T-cell (primary cell): ENCODE measurements around the gene UMAD1. TPM values are rescaled to one million over a fixed set of nuclear protein-coding genes. Genes with fewer than 3 reads are reported as not detected.

Experiments used
- ATAC-seq, 4 experiments: fragments of 200-7000 bp in 3 of 4; fragments of 150-1000 bp in 1 of 4; cut with Tn5 transposase; replicated peaks in 1 of 4; 1 replicate in 3 of 4; 2 replicates in 1 of 4; pipeline ENCODE4 v1.10.0; 2021; ENCODE audit warnings: moderate library complexity in 3 of 4, mild to moderate bottlenecking in 2 of 4, moderate number of reproducible peaks in 1 of 4
- CTCF ChIA-PET, 2 donors: fragments of 300-600 bp; sonication (Branson Sonifier 250); formaldehyde crosslinking; loops; one replicate each; lab custom pipeline; 2022; ENCODE audit warnings: antibody characterized with exemption in 2 of 2; lab: Charles Lee
- POLR2A ChIA-PET, 2 donors: fragments of 300-600 bp; sonication (Branson Sonifier 250); formaldehyde crosslinking; loops; one replicate each; lab custom pipeline; 2022; ENCODE audit warnings: antibody characterized with exemption in 2 of 2; lab: Charles Lee
- DNase-seq, 35 experiments: peaks; one replicate each; pipeline versions ENCODE4 v3.0.0 to v3.0.0-alpha.2; 2013 to 2023
- H3K27ac ChIP-seq: one replicate; pipeline ENCODE4 v1.5.1; 2013; ENCODE audit warnings: low read length
- H3K27me3 ChIP-seq, 2 experiments: replicated peaks in 1 of 2; 1 replicate in 1 of 2; 2 replicates in 1 of 2; pipeline versions ENCODE4 v1.6.1 to v1.7.0; 2013; ENCODE audit warnings: low read length in 1 of 2, mixed read lengths in 1 of 2; ENCODE audit not compliant: control insufficient read depth in 2 of 2, insufficient read depth in 2 of 2; ENCODE audit errors: extremely low read depth in 1 of 2
- H3K36me3 ChIP-seq, 2 donors: 1 replicate in 1 of 2; 2 replicates in 1 of 2; pipeline versions ENCODE4 v1.6.1 to v1.7.0; 2013; ENCODE audit warnings: low read length in 1 of 2; ENCODE audit not compliant: control insufficient read depth in 2 of 2, insufficient read depth in 1 of 2; ENCODE audit errors: extremely low read depth in 1 of 2
- H3K4me1 ChIP-seq, 2 experiments: 1 replicate in 1 of 2; 2 replicates in 1 of 2; pipeline versions ENCODE4 v1.6.1 to v1.7.0; 2013; ENCODE audit warnings: low read length in 2 of 2, mixed read lengths in 1 of 2; ENCODE audit not compliant: insufficient read depth in 2 of 2, control insufficient read depth in 1 of 2; ENCODE audit errors: extremely low read depth in 1 of 2
- H3K4me3 ChIP-seq, 2 donors: 1 replicate in 1 of 2; 2 replicates in 1 of 2; pipeline versions ENCODE4 v1.5.1 to v1.7.0; 2013; ENCODE audit warnings: mild to moderate bottlenecking in 2 of 2, low read length in 1 of 2, moderate library complexity in 1 of 2; ENCODE audit not compliant: control insufficient read depth in 1 of 2; ENCODE audit errors: extremely low read depth in 1 of 2
- H3K9me3 ChIP-seq: 2 replicates; pipeline ENCODE4 v1.7.0; 2013
- H3K27ac Mint-ChIP-seq, 2 donors: one replicate each; pipeline ENCODE4 v1.8.0; 2020 to 2021; ENCODE audit warnings: mild to moderate bottlenecking in 2 of 2, mixed read lengths in 2 of 2
- H3K27me3 Mint-ChIP-seq, 2 donors: one replicate each; pipeline ENCODE4 v1.8.0; 2021 to 2022; ENCODE audit warnings: mixed read lengths in 2 of 2
- H3K36me3 Mint-ChIP-seq: one replicate; pipeline ENCODE4 v1.8.0; 2021; ENCODE audit warnings: mixed read lengths
- H3K4me1 Mint-ChIP-seq, 3 donors: one replicate each; pipeline ENCODE4 v1.8.0; 2020 to 2022; ENCODE audit warnings: mixed read lengths in 3 of 3, mild to moderate bottlenecking in 1 of 3
- H3K4me3 Mint-ChIP-seq, 3 donors: one replicate each; pipeline ENCODE4 v1.8.0; 2020 to 2022; ENCODE audit warnings: mild to moderate bottlenecking in 3 of 3, mixed read lengths in 3 of 3, moderate library complexity in 3 of 3
- H3K9me3 Mint-ChIP-seq, 3 donors: one replicate each; pipeline ENCODE4 v1.8.0; 2020 to 2022; ENCODE audit warnings: mixed read lengths in 3 of 3
- WGBS: methylation state at CpG from one replicate; pipeline ENCODE4 v1.1.5; 2013; ENCODE audit warnings: missing lambda C conversion rate; ENCODE audit not compliant: insufficient coverage; 5-methylcytosine and 5-hydroxymethylcytosine counted together
- total RNA-seq, 35 experiments: library from RNA in 6 of 35; stranded (reverse) in 6 of 35; fragments of 120-200 nt in 1 of 35; gene quantifications; one replicate each; pipeline versions ENCODE4 v1.2.1 to v1.2.4 and lab custom pipeline; 2013 to 2026

The UMAD1 gene
- total RNA-seq, 5 donors from 2014 or later (not counting 1 experiment from before 2014, with no cell fraction given), result 13.8 to 19.8 (median 16.6) TPM

- Histone ChIP-seq H3K27me3 (no peaks in the 10 kb centered on the region), H3K9me3 (no peaks in the 10 kb centered on the region), H3K27ac (no peak overlapping the region), H3K4me3 (no peak overlapping the region), H3K4me1 (no peaks in the 10 kb centered on the region), H3K36me3 (no peaks in the 10 kb centered on the region)
- ChIA-PET POLR2A (no interaction called here), CTCF (no interaction called here)
- Mint-ChIP-seq H3K4me1 (no peaks in the 10 kb centered on the region), H3K36me3 (peaks cover 21% of the 10 kb centered on the region), H3K4me3 (no peak overlapping the region), H3K27ac (no peak overlapping the region), H3K27me3 (no peaks in the 10 kb centered on the region), H3K9me3 (no peaks in the 10 kb centered on the region)
- WGBS, result 80% methylated on average over 3 of the region's 4 CpGs
- DNase-seq, result no peak
- ATAC-seq, result no peak
Measured at GRCh38 chr7:7808156-7808555, 167.6 kb downstream of the UMAD1 start.

- H3K27me3 ChIP-seq, result no peaks in the 10 kb centered on the region
- no peak overlapping the region for H3K27ac ChIP-seq
- no peaks in the 10 kb centered on the region for H3K27me3 Mint-ChIP-seq
- no peak overlapping the region for H3K4me3 Mint-ChIP-seq
- no peak for ATAC-seq
- no peak overlapping the region for H3K27ac Mint-ChIP-seq
- no peak for DNase-seq
- H3K4me3 ChIP-seq, result no peak overlapping the region
- ChIA-PET POLR2A (interaction anchor here in 1 of 2 donors (0.7 kb wide), 1 partner anchor 279 kb away, joined by 4 read pairs; no protein-coding TSS in a partner anchor), CTCF (no interaction called here)
- H3K36me3 Mint-ChIP-seq, result peaks cover 23% of the 10 kb centered on the region
- H3K4me1 Mint-ChIP-seq, result peaks cover 0 to 1% (median 0%) of the 10 kb centered on the region in 3 donors
- H3K36me3 ChIP-seq, result no peaks in the 10 kb centered on the region
- WGBS, result no CpG with 5 or more reads among the region's 1 CpG
- H3K4me1 ChIP-seq, result no peaks in the 10 kb centered on the region
- H3K9me3 ChIP-seq, result no peaks in the 10 kb centered on the region
- no peaks in the 10 kb centered on the region for H3K9me3 Mint-ChIP-seq
Measured at GRCh38 chr7:7808626-7809025, 168.1 kb downstream of the UMAD1 start.

- peaks cover 27% of the 10 kb centered on the region for H3K36me3 Mint-ChIP-seq
- H3K36me3 ChIP-seq, result no peaks in the 10 kb centered on the region
- H3K27me3 Mint-ChIP-seq, result no peaks in the 10 kb centered on the region
- H3K4me3 Mint-ChIP-seq, result no peak overlapping the region
- no peak for DNase-seq
- H3K4me3 ChIP-seq, result no peak overlapping the region
- CTCF ChIA-PET, result no interaction called here
- peaks cover 9 to 13% (median 12%) of the 10 kb centered on the region in 3 donors for H3K4me1 Mint-ChIP-seq
- H3K27ac ChIP-seq, result no peak overlapping the region
- POLR2A ChIA-PET, result no interaction called here
- no CpG with 5 or more reads among the region's 1 CpG for WGBS
- H3K4me1 ChIP-seq, result peaks cover 0 to 4% of the 10 kb centered on the region in 2 experiments
- no peak overlapping the region for H3K27ac Mint-ChIP-seq
- H3K9me3 ChIP-seq, result no peaks in the 10 kb centered on the region
- no peak for ATAC-seq
- no peaks in the 10 kb centered on the region for H3K27me3 ChIP-seq
- no peaks in the 10 kb centered on the region for H3K9me3 Mint-ChIP-seq
Measured at GRCh38 chr7:7810380-7810779, 169.8 kb downstream of the UMAD1 start.

- Histone ChIP-seq H3K9me3 (no peaks in the 10 kb centered on the region), H3K4me3 (no peak overlapping the region), H3K36me3 (no peaks in the 10 kb centered on the region), H3K27me3 (no peaks in the 10 kb centered on the region), H3K4me1 (peaks cover 3 to 8% of the 10 kb centered on the region in 2 experiments), H3K27ac (no peak overlapping the region)
- Mint-ChIP-seq H3K9me3 (no peaks in the 10 kb centered on the region), H3K27ac (no peak overlapping the region), H3K4me1 (peaks cover 13 to 17% (median 16%) of the 10 kb centered on the region in 3 donors), H3K27me3 (no peaks in the 10 kb centered on the region), H3K36me3 (peaks cover 27% of the 10 kb centered on the region), H3K4me3 (no peak overlapping the region)
- ChIA-PET POLR2A (no interaction called here), CTCF (no interaction called here)
- no peak for ATAC-seq
- no peak for DNase-seq
- no CpG with 5 or more reads among the region's 2 CpGs for WGBS
Measured at GRCh38 chr7:7810826-7811225, 170.3 kb downstream of the UMAD1 start.

- Histone ChIP-seq H3K36me3 (no peaks in the 10 kb centered on the region), H3K4me3 (no peak overlapping the region), H3K27ac (no peak overlapping the region), H3K4me1 (peaks cover 12 to 18% of the 10 kb centered on the region in 2 experiments), H3K27me3 (no peaks in the 10 kb centered on the region), H3K9me3 (no peaks in the 10 kb centered on the region)
- no peak for ATAC-seq
- no peak overlapping the region for H3K27ac Mint-ChIP-seq
- H3K9me3 Mint-ChIP-seq, result no peaks in the 10 kb centered on the region
- H3K36me3 Mint-ChIP-seq, result peaks cover 31% of the 10 kb centered on the region
- H3K27me3 Mint-ChIP-seq, result no peaks in the 10 kb centered on the region
- no peak for DNase-seq
- WGBS, result no CpG with 5 or more reads among the region's 1 CpG
- ChIA-PET POLR2A (interaction anchor here (0.6 to 0.7 kb wide), 2 partner anchors 115 to 871 kb away, joined by 3 to 5 read pairs; no protein-coding TSS in a partner anchor), CTCF (interaction anchor here in 1 of 2 donors (0.7 kb wide), 1 partner anchor 218 kb away, joined by 6 read pairs; no protein-coding TSS in a partner anchor)
- H3K4me1 Mint-ChIP-seq, result peaks cover 26 to 30% (median 29%) of the 10 kb centered on the region in 3 donors
- no peak overlapping the region for H3K4me3 Mint-ChIP-seq
Measured at GRCh38 chr7:7812112-7812511, 171.6 kb downstream of the UMAD1 start.

GRCh38 chr7:7815395-7815794, 174.8 kb downstream of the UMAD1 start:
- H3K4me3 Mint-ChIP-seq, result peak overlapping the region in 1 of 3 donors; percentile 54
- POLR2A ChIA-PET, result no interaction called here
- peak overlapping the region; percentile 60 to 80 for H3K27ac Mint-ChIP-seq

More at GRCh38 chr7:7815395-7815794, 174.8 kb downstream of the UMAD1 start:
- peaks cover 36% of the 10 kb centered on the region for H3K36me3 Mint-ChIP-seq
- no peaks in the 10 kb centered on the region for H3K27me3 Mint-ChIP-seq
- no peak overlapping the region for H3K27ac ChIP-seq
- no CpG with 5 or more reads among the region's 1 CpG for WGBS
- DNase-seq (no peak), ATAC-seq (no peak)
- no peak overlapping the region for H3K4me3 ChIP-seq
- H3K27me3 ChIP-seq, result no peaks in the 10 kb centered on the region
- CTCF ChIA-PET, result no interaction called here
- H3K36me3 ChIP-seq, result no peaks in the 10 kb centered on the region
- H3K9me3 ChIP-seq, result no peaks in the 10 kb centered on the region
- H3K9me3 Mint-ChIP-seq, result no peaks in the 10 kb centered on the region
- H3K4me1 Mint-ChIP-seq, result peaks cover 38 to 47% (median 44%) of the 10 kb centered on the region in 3 donors
- peaks cover 12 to 19% of the 10 kb centered on the region in 2 experiments for H3K4me1 ChIP-seq
